ENCODE data around the gene GPR146.

DNA sequence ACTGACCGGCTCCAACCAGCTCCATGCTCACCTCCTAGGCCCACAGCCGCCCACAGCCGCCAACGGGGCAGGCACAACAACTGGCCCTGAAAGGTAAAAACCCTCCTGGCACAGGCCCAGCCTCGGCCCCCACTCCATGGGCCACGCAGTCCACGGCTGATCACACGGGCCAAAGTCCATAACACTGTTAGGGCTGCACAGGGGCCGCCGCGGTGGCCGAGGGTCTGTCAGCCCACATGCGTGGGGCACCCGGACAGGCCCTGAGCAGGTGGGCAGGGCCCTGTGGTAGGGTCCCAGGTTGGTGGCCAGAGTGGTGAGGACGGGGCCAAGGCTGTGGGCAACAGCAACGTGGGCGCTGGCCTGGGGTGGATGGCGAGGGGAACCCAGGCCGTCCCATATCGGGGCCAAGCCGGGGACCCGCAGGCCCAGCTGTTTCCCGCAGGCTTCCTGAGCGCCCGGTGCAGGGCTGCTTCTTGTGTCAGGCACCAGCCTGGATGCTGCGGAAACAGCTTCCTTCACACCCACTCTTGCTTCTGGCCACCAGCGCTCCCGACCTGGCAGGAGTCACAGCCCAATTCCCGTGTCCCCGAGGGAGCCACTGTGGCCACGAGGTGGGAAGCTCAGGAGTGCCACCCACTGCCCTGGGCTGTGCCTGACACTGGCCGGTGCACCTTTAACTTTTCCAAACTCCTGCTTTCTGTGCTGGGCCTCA lies 32.2 kb upstream of the GPR146 start:
- TF ChIP-seq EZH2 (IDR thresholded peaks at IDR 0.05; ENCODE audit: insufficient read depth, low read length), result no peak
- TF ChIP-seq, protein P1, sequence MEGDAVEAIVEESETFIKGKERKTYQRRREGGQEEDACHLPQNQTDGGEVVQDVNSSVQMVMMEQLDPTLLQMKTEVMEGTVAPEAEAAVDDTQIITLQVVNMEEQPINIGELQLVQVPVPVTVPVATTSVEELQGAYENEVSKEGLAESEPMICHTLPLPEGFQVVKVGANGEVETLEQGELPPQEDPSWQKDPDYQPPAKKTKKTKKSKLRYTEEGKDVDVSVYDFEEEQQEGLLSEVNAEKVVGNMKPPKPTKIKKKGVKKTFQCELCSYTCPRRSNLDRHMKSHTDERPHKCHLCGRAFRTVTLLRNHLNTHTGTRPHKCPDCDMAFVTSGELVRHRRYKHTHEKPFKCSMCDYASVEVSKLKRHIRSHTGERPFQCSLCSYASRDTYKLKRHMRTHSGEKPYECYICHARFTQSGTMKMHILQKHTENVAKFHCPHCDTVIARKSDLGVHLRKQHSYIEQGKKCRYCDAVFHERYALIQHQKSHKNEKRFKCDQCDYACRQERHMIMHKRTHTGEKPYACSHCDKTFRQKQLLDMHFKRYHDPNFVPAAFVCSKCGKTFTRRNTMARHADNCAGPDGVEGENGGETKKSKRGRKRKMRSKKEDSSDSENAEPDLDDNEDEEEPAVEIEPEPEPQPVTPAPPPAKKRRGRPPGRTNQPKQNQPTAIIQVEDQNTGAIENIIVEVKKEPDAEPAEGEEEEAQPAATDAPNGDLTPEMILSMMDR (IDR thresholded peaks at IDR 0.05; ENCODE audit: insufficient read depth, low read depth, low read length), result no peak

Measured in astrocyte (in vitro differentiated cells and primary cell).